ENCODE measurements around the gene CENPF. TPM values are rescaled to one million over a fixed set of nuclear protein-coding genes. Genes with fewer than 3 reads are reported as not detected.

The CENPF gene
- total RNA-seq, 1 experiment from 2014 or later: 113 TPM

DNA sequence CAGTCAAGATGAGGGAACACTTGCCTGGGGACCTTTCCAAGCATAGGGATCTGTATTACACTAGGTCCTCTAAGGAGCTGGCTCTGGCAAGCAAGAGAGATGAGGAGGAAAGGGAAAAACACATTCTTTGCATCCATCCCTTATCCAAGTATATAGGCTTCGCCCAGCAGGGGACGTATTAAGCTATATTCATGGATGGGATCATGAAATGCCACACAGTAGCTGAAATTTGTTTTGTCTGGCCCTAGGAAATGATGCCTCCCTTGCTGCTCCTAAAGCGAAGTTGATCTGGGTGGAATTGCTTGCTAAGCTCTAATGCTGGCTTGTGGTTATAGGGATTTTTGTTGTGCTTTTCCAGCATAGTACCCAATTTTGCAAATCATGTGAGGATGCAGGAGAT lies 32.1 kb downstream of the CENPF start:
- H2BK5ac ChIP-seq (ENCODE audit: insufficient read length, low read length): no peak overlapping the region
- no peak overlapping the region for H2BK20ac ChIP-seq (ENCODE audit: low read depth, low read length, poor library complexity, severe bottlenecking)
- no peak overlapping the region for H4K8ac ChIP-seq (replicated peaks; ENCODE audit: insufficient read length, low read depth, low read length)
- H3K27me3 ChIP-seq (ENCODE audit: insufficient read depth, low read length): no peaks in the 10 kb centered on the region
- H4K5ac ChIP-seq (ENCODE audit: insufficient read length, low read depth, low read length): no peak overlapping the region
- H3K4me1 Mint-ChIP-seq: 0 out of 4 replicates have a peak, but pooled peaks cover 0 to 3% of the 10 kb centered on the region in 2 experiments
- no peak overlapping the region for H3K23ac ChIP-seq (ENCODE audit: insufficient read length, low read depth, low read length)
- no peak overlapping the region for H3K18ac ChIP-seq (ENCODE audit: insufficient read length, low read depth, low read length)
- no peak overlapping the region for H3T11ph ChIP-seq (ENCODE audit: low read length)
- H2AK5ac ChIP-seq (ENCODE audit: insufficient read length, low read length): no peak overlapping the region
- H3K9me3 ChIP-seq (ENCODE audit: control insufficient read depth, low read depth, low read length): no peaks in the 10 kb centered on the region
- no peak overlapping the region for H3K27ac ChIP-seq (ENCODE audit: insufficient read length, low read depth, low read length)
- H3K4me2 ChIP-seq (ENCODE audit: insufficient read depth, insufficient read length, low read length): no peak overlapping the region
- H3K27me3 Mint-ChIP-seq (ENCODE audit: low read depth): no peaks in the 10 kb centered on the region
- H2BK120ac ChIP-seq (ENCODE audit: low read depth, low read length, poor library complexity, severe bottlenecking): no peak overlapping the region
- no peak overlapping the region for H3K27ac Mint-ChIP-seq
- no peak overlapping the region for H3K4ac ChIP-seq (ENCODE audit: low read depth, low read length)
- no peaks in the 10 kb centered on the region for H4K20me1 ChIP-seq (ENCODE audit: control insufficient read depth, insufficient read depth, insufficient read length)
- H3K56ac ChIP-seq (ENCODE audit: insufficient read length, low read depth, low read length): no peak overlapping the region
- H2AFZ ChIP-seq (ENCODE audit: low read length): no peak overlapping the region
- no peaks in the 10 kb centered on the region for H3K79me1 ChIP-seq (ENCODE audit: insufficient read depth, low read depth, low read length, poor library complexity, severe bottlenecking)
- H3K4me1 ChIP-seq (ENCODE audit: insufficient read depth, low read length): no peaks in the 10 kb centered on the region
- no peak overlapping the region for H2BK15ac ChIP-seq (ENCODE audit: low read depth, low read length)
- H3K79me2 ChIP-seq (ENCODE audit: insufficient read depth, low read length): no peaks in the 10 kb centered on the region
- H4K91ac ChIP-seq (ENCODE audit: insufficient read length, low read depth, low read length): no peak overlapping the region
- no peak overlapping the region for H2BK12ac ChIP-seq (ENCODE audit: insufficient read length, low read depth, low read length)
- no peak overlapping the region for H3K14ac ChIP-seq (ENCODE audit: insufficient read depth, low read length)
- no peak overlapping the region for H3K9ac ChIP-seq (ENCODE audit: extremely low read depth, insufficient read length, low read length)
- TF ChIP-seq, protein P1, sequence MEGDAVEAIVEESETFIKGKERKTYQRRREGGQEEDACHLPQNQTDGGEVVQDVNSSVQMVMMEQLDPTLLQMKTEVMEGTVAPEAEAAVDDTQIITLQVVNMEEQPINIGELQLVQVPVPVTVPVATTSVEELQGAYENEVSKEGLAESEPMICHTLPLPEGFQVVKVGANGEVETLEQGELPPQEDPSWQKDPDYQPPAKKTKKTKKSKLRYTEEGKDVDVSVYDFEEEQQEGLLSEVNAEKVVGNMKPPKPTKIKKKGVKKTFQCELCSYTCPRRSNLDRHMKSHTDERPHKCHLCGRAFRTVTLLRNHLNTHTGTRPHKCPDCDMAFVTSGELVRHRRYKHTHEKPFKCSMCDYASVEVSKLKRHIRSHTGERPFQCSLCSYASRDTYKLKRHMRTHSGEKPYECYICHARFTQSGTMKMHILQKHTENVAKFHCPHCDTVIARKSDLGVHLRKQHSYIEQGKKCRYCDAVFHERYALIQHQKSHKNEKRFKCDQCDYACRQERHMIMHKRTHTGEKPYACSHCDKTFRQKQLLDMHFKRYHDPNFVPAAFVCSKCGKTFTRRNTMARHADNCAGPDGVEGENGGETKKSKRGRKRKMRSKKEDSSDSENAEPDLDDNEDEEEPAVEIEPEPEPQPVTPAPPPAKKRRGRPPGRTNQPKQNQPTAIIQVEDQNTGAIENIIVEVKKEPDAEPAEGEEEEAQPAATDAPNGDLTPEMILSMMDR (conservative IDR thresholded peaks at IDR 0.05): no peak
- H3K23me2 ChIP-seq (ENCODE audit: insufficient read length, low read depth, low read length, poor library complexity, severe bottlenecking): no peaks in the 10 kb centered on the region
- no CpG with 5 or more reads among the region's 3 CpGs for WGBS (ENCODE audit: extremely low coverage, insufficient read length, low lambda C conversion rate)
- no peak for DNase-seq
- peaks cover 51 to 55% (median 54%) of the 10 kb centered on the region in 3 experiments for H3K36me3 Mint-ChIP-seq (ENCODE audit: insufficient read depth in 1 of 3, low read depth in 3 of 3)
- H3K9me3 Mint-ChIP-seq: no peaks in the 10 kb centered on the region
- H3K4me3 Mint-ChIP-seq: no peak overlapping the region

All from H9 (cell line).